Activated gamma-delta T cell treated with anti-CD3 and anti-CD28 coated beads, Interleukin-2, amount 50 U/mL, for 16 hours (primary cell): ENCODE results near the gene ZNF629.
"Not testable (repeated sequence)": the region's sequence is repeated elsewhere in the genome, so short reads cannot be mapped to it uniquely, and the experiment has no call there.

Source experiments
- DNase-seq: peaks from one replicate; pipeline ENCODE4 v3.0.0-alpha.2; 2020; ENCODE audit warnings: low read depth

ZNF629 gene

DNA sequence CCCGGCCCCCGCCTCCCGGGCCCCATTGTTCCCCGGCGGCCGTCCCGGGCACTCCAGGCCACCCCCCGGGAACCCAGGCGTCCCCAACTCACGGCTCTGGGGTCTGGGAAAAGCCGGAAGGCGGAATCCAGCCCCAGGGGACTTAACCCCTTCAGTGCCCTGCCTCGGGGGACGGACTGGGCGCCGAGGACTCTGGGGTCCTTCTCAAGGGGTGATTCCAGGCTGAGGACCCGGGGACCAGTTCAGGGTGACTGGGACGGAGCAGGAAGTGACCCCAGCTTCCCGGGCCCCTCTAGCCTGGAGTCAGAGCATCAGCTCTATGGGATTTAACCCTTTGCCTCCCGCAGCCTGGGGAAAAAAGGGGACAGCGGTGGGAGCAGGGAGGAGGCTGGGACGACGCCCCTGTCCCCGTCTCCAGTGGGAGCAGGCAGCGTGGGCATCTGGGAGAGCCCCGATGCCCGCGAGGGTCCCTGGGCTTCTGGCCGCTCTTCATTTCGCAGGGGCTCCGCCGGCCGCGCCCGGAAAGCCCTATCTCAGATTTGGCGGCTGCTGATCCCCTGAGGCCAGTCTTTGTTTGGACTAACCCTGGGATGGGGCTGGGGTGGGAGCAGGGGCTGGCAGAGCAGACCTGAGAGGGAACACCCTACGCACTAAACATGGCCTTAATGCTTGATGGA lies at the start of gene ZNF629:
TSS of gene ZNF629 (minus strand) at position 270 of the 677 bp plus-strand sequence. CDS start 2,723 bp downstream, outside the sequence.
- DNase-seq = no peak

- DNase-seq = no peak
Measured at GRCh38 chr16:30834130-30834740, 47.2 kb upstream of the ZNF629 start.

GRCh38 chr16:30830072-30830417 lies 43.0 kb upstream of the ZNF629 start:
- no peak for DNase-seq

DNA sequence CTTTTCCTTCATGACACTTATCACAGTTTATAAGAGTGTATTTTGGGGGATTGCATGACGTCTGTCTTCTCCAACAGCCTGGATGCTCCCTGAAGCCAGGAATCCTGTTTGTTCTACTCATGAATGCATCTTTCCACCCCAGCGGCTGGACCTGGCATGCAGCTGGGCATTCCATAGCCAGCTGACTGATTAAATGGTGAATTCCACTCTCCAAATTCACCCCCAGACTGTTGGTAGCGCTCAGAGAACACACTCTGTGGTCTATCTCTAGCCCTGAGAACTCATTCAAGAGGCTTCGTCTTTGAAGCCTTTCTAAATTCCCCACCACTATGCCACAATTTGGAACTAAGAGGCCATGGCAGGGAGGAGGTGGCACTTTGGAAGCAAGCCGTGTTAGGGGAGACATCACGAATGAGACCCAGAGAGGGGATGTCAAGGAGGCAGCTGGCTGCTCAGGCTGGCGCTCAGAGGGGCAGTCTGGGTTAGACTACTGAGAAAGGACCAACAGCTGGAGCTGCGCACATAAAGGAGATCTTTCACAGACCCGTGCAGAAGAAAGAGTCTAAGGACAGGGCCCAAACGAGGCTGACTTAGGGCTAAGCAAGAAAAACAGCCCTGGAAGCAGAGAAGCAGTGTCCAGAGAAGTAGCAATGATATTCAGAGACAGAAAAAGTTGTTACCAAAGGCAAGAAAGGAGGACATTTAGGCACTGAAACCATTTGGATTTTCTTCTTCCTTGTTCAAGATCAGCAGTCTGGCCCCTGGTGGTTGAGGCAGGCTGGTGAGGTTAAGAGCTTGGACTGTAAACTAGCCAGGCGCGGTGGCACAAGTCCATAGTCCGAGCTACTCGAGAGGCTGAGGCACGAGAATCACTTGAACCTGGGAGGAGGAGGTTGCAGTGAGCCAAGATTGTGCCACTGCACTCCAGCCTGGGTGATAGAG lies 42.4 kb upstream of the ZNF629 start:
- DNase-seq = no peak

- no peak for DNase-seq
Measured at GRCh38 chr16:30821891-30822290, 34.9 kb upstream of the ZNF629 start.

DNA sequence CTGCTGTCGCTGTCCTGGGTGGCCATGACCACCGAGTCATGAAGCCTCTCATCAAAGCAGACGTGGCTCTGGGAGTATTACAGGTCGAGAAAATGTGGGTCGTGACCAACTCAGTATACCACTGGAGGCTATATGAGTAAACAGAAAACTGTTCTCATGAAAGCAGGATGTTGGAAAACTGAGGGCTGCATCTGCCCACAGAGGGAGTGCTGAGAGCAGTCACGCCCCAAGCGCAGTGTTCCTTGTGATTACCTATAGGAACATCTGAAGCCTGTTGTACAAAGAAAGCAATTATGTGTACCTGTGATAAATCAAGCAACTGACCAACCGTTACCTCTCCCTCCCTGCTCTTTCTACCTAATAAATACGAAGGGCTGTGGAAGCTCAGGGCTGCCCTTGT lies 34.4 kb upstream of the ZNF629 start:
- DNase-seq = not testable (repeated sequence)

- DNase-seq = no peak
Measured at GRCh38 chr16:30820952-30821421, 34.0 kb upstream of the ZNF629 start.

- DNase-seq = no peak
Measured at GRCh38 chr16:30816769-30817168, 29.8 kb upstream of the ZNF629 start.

- no peak for DNase-seq
Measured at GRCh38 chr16:30813821-30814189, 26.8 kb upstream of the ZNF629 start.

- DNase-seq = not testable (repeated sequence)
Measured at GRCh38 chr16:30809675-30810074, 22.7 kb upstream of the ZNF629 start.

DNA sequence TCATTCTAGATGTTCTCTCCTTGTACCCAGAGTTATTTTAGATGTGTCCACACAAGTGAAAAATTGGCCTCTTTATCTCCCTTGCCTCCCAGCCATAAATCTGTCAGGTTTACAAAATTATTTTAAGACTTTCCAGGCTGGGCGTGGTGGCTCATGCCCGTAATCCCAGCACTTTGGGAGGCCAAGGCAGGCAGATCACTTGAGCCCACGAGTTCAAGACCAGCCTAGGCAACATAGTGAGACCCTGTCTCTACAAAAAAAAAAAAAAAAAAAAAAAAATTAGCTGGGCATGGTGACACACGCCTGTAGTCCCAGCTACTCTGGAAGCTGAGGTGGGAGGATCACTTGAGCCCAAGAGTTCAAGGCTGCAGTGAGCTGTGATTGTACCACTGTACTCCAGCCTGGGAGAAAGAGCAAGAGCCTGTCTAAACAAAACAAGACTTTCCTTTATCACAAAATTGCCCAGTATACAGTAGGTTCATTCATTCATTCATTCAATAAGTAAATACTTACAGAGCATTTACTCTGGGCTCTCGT lies 22.0 kb upstream of the ZNF629 start:
- not testable (repeated sequence) for DNase-seq

GRCh38 chr16:30808146-30808545 lies 21.1 kb upstream of the ZNF629 start:
- DNase-seq = no peak

- DNase-seq = peak; percentile 45
Measured at GRCh38 chr16:30805370-30806169, 18.6 kb upstream of the ZNF629 start.

GRCh38 chr16:30805056-30805369 lies 18.0 kb upstream of the ZNF629 start:
- DNase-seq = no peak

DNA sequence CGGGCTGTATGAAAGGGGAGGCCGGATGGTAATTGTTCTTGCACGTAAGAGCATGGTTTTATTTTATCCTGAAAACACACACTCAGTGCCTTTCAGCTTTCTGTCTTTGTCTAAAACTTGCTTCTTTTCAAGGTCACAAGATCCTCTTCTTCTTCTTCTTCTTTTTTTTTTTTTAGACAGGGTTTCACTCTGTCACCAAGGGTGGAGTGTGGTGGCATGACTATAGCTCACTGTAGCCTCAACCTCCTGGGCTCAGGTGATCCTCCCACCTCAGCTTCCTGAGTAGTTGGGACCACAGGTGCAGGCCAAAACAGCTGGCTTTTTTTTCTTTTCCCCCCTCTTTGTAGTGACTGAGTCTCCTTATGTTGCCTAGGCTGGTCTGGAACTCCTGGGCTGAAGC lies 15.9 kb upstream of the ZNF629 start:
- no peak for DNase-seq

DNA sequence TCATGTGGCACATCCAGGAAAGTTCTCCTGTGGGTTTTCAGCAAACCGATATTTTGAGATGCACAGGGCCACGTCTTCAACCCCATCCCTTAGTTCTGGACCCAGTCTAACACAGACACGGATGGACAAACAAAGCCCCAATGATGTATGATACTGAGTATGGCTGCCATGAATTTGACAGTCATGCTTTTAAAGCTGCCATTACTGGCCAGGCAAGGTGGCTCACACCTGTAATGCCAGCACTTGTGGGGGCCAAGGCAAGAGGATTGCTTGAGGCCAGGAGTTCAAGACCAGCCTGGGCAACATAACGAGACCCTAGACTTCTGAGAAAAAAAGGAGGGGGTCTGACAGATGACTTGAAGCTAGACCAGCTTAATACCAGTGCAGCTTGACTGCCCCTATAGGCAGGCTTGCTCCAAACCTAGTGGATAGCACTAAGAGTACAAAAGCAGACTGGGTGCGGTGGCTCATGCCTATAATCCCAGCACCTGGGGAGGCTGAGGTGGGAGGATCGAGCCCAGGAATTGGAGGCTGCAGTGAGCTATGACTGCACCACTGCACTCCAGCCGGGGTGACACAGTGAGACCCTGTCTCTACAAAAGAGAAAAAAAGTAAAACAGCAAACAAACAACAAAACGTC lies 10.8 kb upstream of the ZNF629 start:
- DNase-seq = no peak

- DNase-seq = no peak
Measured at GRCh38 chr16:30794634-30795033, 7.6 kb upstream of the ZNF629 start.

- DNase-seq = no peak
Measured at GRCh38 chr16:30793508-30794069, 6.6 kb upstream of the ZNF629 start.

GRCh38 chr16:30787613-30788378 lies 791 bp upstream of the ZNF629 start:
- no peak for DNase-seq
